SK-N-SH (cell line): ENCODE measurements around the gene ITGAL. TPM values are rescaled to one million over a fixed set of nuclear protein-coding genes. Genes with fewer than 3 reads are reported as not detected.

ENCODE experiments used
- CTCF ChIA-PET: fragments of 300-600, 350-600 bp; formaldehyde crosslinking; extraction: SDS; loops from one replicate; lab custom pipeline; 2021; lab: Yijun Ruan, JAX
- POLR2A ChIA-PET: fragments of 350-600 bp; sonication (Branson Sonifier 250); formaldehyde crosslinking; extraction: SDS; loops from one replicate; lab custom pipeline; 2020; ENCODE audit warnings: antibody characterized with exemption, inconsistent platforms; lab: Yijun Ruan, JAX
- DNase-seq: peaks from one replicate; pipeline ENCODE4 v3.0.0; 2012
- H2AFZ ChIP-seq: fragments of 200-600 bp; sonication (generic); 2 replicates; pipeline ENCODE4 v1.8.1; 2016; ENCODE audit warnings: antibody characterized with exemption, mild to moderate bottlenecking, low read depth
- H3F3A ChIP-seq: fragments of 200-600 bp; sonication (generic); replicated peaks from 2 replicates; pipeline ENCODE3; 2016; ENCODE audit warnings: antibody characterized with exemption, mild to moderate bottlenecking; ENCODE audit not compliant: insufficient read depth
- H3K27ac ChIP-seq, 2 experiments: fragments of 200-500 bp in 1 of 2; fragments of 200-600 bp in 1 of 2; sonication (Bioruptor generic) in 1 of 2; sonication (generic), shearing (Covaris generic) in 1 of 2; 2 replicates each; pipeline versions ENCODE4 v1.5.1 to v1.6.1; 2014 to 2016; ENCODE audit warnings: low read depth in 2 of 2, inconsistent platforms in 1 of 2, low read length in 1 of 2, mild to moderate bottlenecking in 1 of 2, mixed read lengths in 1 of 2
- H3K27me3 ChIP-seq: fragments of 200-600 bp; sonication (generic), shearing (Covaris generic); 2 replicates; pipeline ENCODE4 v1.6.1; 2016; ENCODE audit warnings: mixed run types; ENCODE audit not compliant: insufficient read depth
- H3K36me3 ChIP-seq, 2 experiments: fragments of 200-500 bp in 1 of 2; fragments of 200-600 bp in 1 of 2; sonication (Bioruptor generic) in 1 of 2; sonication (generic) in 1 of 2; replicated peaks in 1 of 2; 2 replicates each; pipeline versions ENCODE3 to v1.5.1; 2014 to 2016; ENCODE audit warnings: low read length in 1 of 2, mild to moderate bottlenecking in 1 of 2; ENCODE audit not compliant: insufficient read depth in 2 of 2, control insufficient read depth in 1 of 2
- H3K4me1 ChIP-seq, 2 experiments: fragments of 200-500 bp in 1 of 2; fragments of 200-600 bp in 1 of 2; sonication (Bioruptor generic) in 1 of 2; sonication (generic), shearing (Covaris generic) in 1 of 2; 2 replicates each; pipeline versions ENCODE4 v1.5.1 to v1.6.1; 2014 to 2016; ENCODE audit warnings: low read depth in 1 of 2, low read length in 1 of 2, mixed run types in 1 of 2; ENCODE audit not compliant: insufficient read depth in 2 of 2, control insufficient read depth in 1 of 2
- H3K4me2 ChIP-seq: fragments of 200-600 bp; sonication (generic), shearing (Covaris generic); 2 replicates; pipeline ENCODE4 v1.6.1; 2017; ENCODE audit warnings: mixed run types
- H3K4me3 ChIP-seq, 2 experiments: fragments of 200-500 bp in 1 of 2; fragments of 200-600 bp in 1 of 2; sonication (Bioruptor generic) in 1 of 2; sonication (generic), shearing (Covaris generic) in 1 of 2; 2 replicates each; pipeline versions ENCODE4 v1.5.1 to v1.8.1; 2014 to 2016; ENCODE audit warnings: low read depth in 2 of 2, inconsistent platforms in 1 of 2, low read length in 1 of 2, mild to moderate bottlenecking in 1 of 2, mixed read lengths in 1 of 2, moderate library complexity in 1 of 2
- H3K79me2 ChIP-seq: fragments of 200-600 bp; sonication (generic); 2 replicates; pipeline ENCODE4 v1.8.1; 2017; ENCODE audit warnings: mild to moderate bottlenecking; ENCODE audit not compliant: insufficient read depth
- H3K9ac ChIP-seq: fragments of 200-600 bp; sonication (generic); 2 replicates; pipeline ENCODE4 v1.6.1; 2017; ENCODE audit warnings: mixed run types
- H3K9me2 ChIP-seq: fragments of 200-600 bp; sonication (generic); 2 replicates; pipeline ENCODE4 v1.6.1; 2017; ENCODE audit warnings: mixed run types
- H3K9me3 ChIP-seq: fragments of 200-600 bp; sonication (generic); 2 replicates; pipeline ENCODE4 v1.6.1; 2017; ENCODE audit warnings: mixed run types, mild to moderate bottlenecking, moderate library complexity
- H4K20me1 ChIP-seq: fragments of 200-600 bp; sonication (generic); 2 replicates; pipeline ENCODE4 v1.6.1; 2017; ENCODE audit warnings: mild to moderate bottlenecking, mixed run types; ENCODE audit not compliant: insufficient read depth
- CTCF ChIP-seq: fragments of 200-600 bp; sonication (generic); IDR thresholded peaks from 2 replicates; pipeline ENCODE4 v1.6.1; 2017; ENCODE audit warnings: antibody characterized with exemption, mild to moderate bottlenecking, moderate library complexity
- ELF1 ChIP-seq: IDR thresholded peaks from 2 replicates; pipeline ENCODE4 v1.4.0; 2012
- EP300 ChIP-seq, 2 experiments: IDR thresholded peaks; 2 replicates each; pipeline versions ENCODE4 v1.4.0 to v1.6.1; 2012; ENCODE audit warnings: borderline replicate concordance in 1 of 2, low read depth in 1 of 2, low read length in 1 of 2
- EZH2phosphoT487 ChIP-seq: fragments of 200-600 bp; sonication (generic); IDR thresholded peaks from 2 replicates; pipeline ENCODE4 v1.6.1; 2017; ENCODE audit warnings: low read depth, mixed run types, mild to moderate bottlenecking, antibody characterized with exemption, moderate library complexity, borderline replicate concordance
- FOSL2 ChIP-seq: IDR thresholded peaks from 2 replicates; pipeline ENCODE4 v1.4.0; 2012; ENCODE audit warnings: low read depth, mild to moderate bottlenecking, moderate library complexity, borderline replicate concordance
- FOXJ3 ChIP-seq: sonication (generic); formaldehyde crosslinking; IDR thresholded peaks from 2 replicates; pipeline ENCODE4 v1.5.1; 2020; ENCODE audit warnings: mild to moderate bottlenecking, missing genetic modification reagents
- GABPA ChIP-seq: IDR thresholded peaks from 2 replicates; pipeline ENCODE4 v1.4.0; 2012; ENCODE audit warnings: low read depth, mild to moderate bottlenecking
- GATA2 ChIP-seq: sonication (generic); formaldehyde crosslinking; IDR thresholded peaks from 2 replicates; pipeline ENCODE4 v1.5.0; 2020; ENCODE audit warnings: mild to moderate bottlenecking, missing genetic modification reagents
- MAX ChIP-seq: IDR thresholded peaks from 2 replicates; pipeline ENCODE4 v1.4.0; 2012; ENCODE audit warnings: low read depth
- MXI1 ChIP-seq: IDR thresholded peaks from 2 replicates; pipeline ENCODE4 v1.6.1; 2012; ENCODE audit warnings: mild to moderate bottlenecking, low read depth, low read length, improper control_type of control experiment
- NRF1 ChIP-seq: IDR thresholded peaks from 2 replicates; pipeline ENCODE4 v1.6.1; 2012; ENCODE audit warnings: low read depth, mild to moderate bottlenecking, low read length
- POLR2AphosphoS5 ChIP-seq: IDR thresholded peaks from 2 replicates; pipeline ENCODE4 v1.6.1; 2012; ENCODE audit warnings: low read depth, low read length
- SMC3 ChIP-seq: IDR thresholded peaks from 2 replicates; pipeline ENCODE4 v1.6.1; 2012; ENCODE audit warnings: low read depth, low read length, improper control_type of control experiment
- TAF1 ChIP-seq: IDR thresholded peaks from 2 replicates; pipeline ENCODE4 v1.6.1; 2012; ENCODE audit warnings: low read depth, mild to moderate bottlenecking, low read length, moderate library complexity, borderline replicate concordance
- TEAD4 ChIP-seq: IDR thresholded peaks from 2 replicates; pipeline ENCODE4 v1.4.0; 2012; ENCODE audit warnings: mild to moderate bottlenecking, borderline replicate concordance; ENCODE audit not compliant: insufficient read depth
- YY1 ChIP-seq: IDR thresholded peaks from 2 replicates; pipeline ENCODE4 v1.4.0; 2012; ENCODE audit warnings: low read depth, mild to moderate bottlenecking
- ZBTB33 ChIP-seq: IDR thresholded peaks from 2 replicates; pipeline ENCODE4 v1.4.0; 2012; ENCODE audit warnings: low read depth, borderline replicate concordance
- WGBS: methylation state at CpG from one replicate; pipeline ENCODE4 v1.1.6; 2017; ENCODE audit warnings: low lambda C conversion rate; 5-methylcytosine and 5-hydroxymethylcytosine counted together
- polyA plus RNA-seq, 3 experiments: library from polyadenylated mRNA; depleted of rRNA; stranded (reverse); fragments of >200 nt; gene quantifications; 2 replicates each; pipeline ENCODE4 v1.2.3, GENCODE V29; 2012
- TF ChIP-seq, protein P1 (sequence below): IDR thresholded peaks from 2 replicates; pipeline ENCODE4 v1.6.1; 2012; ENCODE audit warnings: mild to moderate bottlenecking, low read depth, low read length, moderate library complexity
- TF ChIP-seq, protein P2 (sequence below): fragments of 150-350 bp; IDR thresholded peaks from 2 replicates; pipeline ENCODE4 v1.6.1; 2017; ENCODE audit warnings: antibody characterized with exemption, low read length, low read depth, borderline replicate concordance
- TF ChIP-seq, protein P3 (sequence below): IDR thresholded peaks from 2 replicates; pipeline ENCODE4; 2012

ITGAL gene
- polyA plus RNA-seq, 1 of the 3 experiments (the other 2 are of a cell fraction), result 0.12 TPM

- TF ChIP-seq, protein P1, sequence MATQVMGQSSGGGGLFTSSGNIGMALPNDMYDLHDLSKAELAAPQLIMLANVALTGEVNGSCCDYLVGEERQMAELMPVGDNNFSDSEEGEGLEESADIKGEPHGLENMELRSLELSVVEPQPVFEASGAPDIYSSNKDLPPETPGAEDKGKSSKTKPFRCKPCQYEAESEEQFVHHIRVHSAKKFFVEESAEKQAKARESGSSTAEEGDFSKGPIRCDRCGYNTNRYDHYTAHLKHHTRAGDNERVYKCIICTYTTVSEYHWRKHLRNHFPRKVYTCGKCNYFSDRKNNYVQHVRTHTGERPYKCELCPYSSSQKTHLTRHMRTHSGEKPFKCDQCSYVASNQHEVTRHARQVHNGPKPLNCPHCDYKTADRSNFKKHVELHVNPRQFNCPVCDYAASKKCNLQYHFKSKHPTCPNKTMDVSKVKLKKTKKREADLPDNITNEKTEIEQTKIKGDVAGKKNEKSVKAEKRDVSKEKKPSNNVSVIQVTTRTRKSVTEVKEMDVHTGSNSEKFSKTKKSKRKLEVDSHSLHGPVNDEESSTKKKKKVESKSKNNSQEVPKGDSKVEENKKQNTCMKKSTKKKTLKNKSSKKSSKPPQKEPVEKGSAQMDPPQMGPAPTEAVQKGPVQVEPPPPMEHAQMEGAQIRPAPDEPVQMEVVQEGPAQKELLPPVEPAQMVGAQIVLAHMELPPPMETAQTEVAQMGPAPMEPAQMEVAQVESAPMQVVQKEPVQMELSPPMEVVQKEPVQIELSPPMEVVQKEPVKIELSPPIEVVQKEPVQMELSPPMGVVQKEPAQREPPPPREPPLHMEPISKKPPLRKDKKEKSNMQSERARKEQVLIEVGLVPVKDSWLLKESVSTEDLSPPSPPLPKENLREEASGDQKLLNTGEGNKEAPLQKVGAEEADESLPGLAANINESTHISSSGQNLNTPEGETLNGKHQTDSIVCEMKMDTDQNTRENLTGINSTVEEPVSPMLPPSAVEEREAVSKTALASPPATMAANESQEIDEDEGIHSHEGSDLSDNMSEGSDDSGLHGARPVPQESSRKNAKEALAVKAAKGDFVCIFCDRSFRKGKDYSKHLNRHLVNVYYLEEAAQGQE, result no peak
- TF ChIP-seq GATA2 (CRISPR knock-in tag), result no peak
- no peak for TF ChIP-seq EZH2phosphoT487
- TF ChIP-seq TAF1, result no peak
- no peak for TF ChIP-seq MXI1
Measured at GRCh38 chr16:30494709-30495108, 22.2 kb downstream of the ITGAL start (continued).

GRCh38 chr16:30499284-30499683, 26.7 kb downstream of the ITGAL start:
- H3K4me3 ChIP-seq, result no peak overlapping the region
- DNase-seq, result no peak
- no peak overlapping the region for H3K27ac ChIP-seq
- H4K20me1 ChIP-seq, result no peaks in the 10 kb centered on the region
- TF ChIP-seq TEAD4, result no peak
- TF ChIP-seq FOXJ3 (CRISPR knock-in tag), result no peak
- no peak for TF ChIP-seq EZH2phosphoT487
- TF ChIP-seq TAF1, result no peak
- no peak for TF ChIP-seq GABPA
- no peak for TF ChIP-seq FOSL2
- TF ChIP-seq, protein P2, sequence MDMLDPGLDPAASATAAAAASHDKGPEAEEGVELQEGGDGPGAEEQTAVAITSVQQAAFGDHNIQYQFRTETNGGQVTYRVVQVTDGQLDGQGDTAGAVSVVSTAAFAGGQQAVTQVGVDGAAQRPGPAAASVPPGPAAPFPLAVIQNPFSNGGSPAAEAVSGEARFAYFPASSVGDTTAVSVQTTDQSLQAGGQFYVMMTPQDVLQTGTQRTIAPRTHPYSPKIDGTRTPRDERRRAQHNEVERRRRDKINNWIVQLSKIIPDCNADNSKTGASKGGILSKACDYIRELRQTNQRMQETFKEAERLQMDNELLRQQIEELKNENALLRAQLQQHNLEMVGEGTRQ, result no peak
- TF ChIP-seq EP300 (IDR thresholded peaks at IDR 0.05; ENCODE audit: borderline replicate concordance in 1 of 2, low read depth in 1 of 2, low read length in 1 of 2), result no peak
- no peak for TF ChIP-seq SMC3
- no peak for TF ChIP-seq CTCF
- TF ChIP-seq ELF1, result no peak
- no peak for TF ChIP-seq YY1
- TF ChIP-seq, protein P3, sequence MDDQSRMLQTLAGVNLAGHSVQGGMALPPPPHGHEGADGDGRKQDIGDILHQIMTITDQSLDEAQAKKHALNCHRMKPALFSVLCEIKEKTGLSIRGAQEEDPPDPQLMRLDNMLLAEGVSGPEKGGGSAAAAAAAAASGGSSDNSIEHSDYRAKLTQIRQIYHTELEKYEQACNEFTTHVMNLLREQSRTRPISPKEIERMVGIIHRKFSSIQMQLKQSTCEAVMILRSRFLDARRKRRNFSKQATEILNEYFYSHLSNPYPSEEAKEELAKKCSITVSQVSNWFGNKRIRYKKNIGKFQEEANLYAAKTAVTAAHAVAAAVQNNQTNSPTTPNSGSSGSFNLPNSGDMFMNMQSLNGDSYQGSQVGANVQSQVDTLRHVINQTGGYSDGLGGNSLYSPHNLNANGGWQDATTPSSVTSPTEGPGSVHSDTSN, result no peak
- no peak for TF ChIP-seq MAX
- TF ChIP-seq MXI1, result no peak
- no peak for TF ChIP-seq ZBTB33
- TF ChIP-seq NRF1, result no peak
- TF ChIP-seq POLR2AphosphoS5, result no peak
- H3K4me1 ChIP-seq, result no peaks in the 10 kb centered on the region
- no peak overlapping the region for H2AFZ ChIP-seq
- H3F3A ChIP-seq, result no peaks in the 10 kb centered on the region
- no peak overlapping the region for H3K4me2 ChIP-seq
- H3K36me3 ChIP-seq, result no peaks in the 10 kb centered on the region
- 80% methylated on average over 8 of the region's 8 CpGs for WGBS
- H3K79me2 ChIP-seq, result no peaks in the 10 kb centered on the region
- ChIA-PET POLR2A (no interaction called here), CTCF (no interaction called here)
- H3K9ac ChIP-seq, result no peak overlapping the region
- H3K27me3 ChIP-seq, result no peaks in the 10 kb centered on the region; the same call in 1 of the 2 replicates
- H3K9me2 ChIP-seq, result no peaks in the 10 kb centered on the region
- no peaks in the 10 kb centered on the region for H3K9me3 ChIP-seq
